ENCODE data around the gene ABCC1. TPM values are rescaled to one million over a fixed set of nuclear protein-coding genes. Genes with fewer than 3 reads are reported as not detected.
A peak's percentile ranks its signal among the peaks of the same experiment; 100 is the strongest.

ABCC1 gene
- total and polyA plus RNA-seq, 2 donors (not counting 1 experiment from before 2014, with no cell fraction given) = 54.1 to 178 TPM

DNA sequence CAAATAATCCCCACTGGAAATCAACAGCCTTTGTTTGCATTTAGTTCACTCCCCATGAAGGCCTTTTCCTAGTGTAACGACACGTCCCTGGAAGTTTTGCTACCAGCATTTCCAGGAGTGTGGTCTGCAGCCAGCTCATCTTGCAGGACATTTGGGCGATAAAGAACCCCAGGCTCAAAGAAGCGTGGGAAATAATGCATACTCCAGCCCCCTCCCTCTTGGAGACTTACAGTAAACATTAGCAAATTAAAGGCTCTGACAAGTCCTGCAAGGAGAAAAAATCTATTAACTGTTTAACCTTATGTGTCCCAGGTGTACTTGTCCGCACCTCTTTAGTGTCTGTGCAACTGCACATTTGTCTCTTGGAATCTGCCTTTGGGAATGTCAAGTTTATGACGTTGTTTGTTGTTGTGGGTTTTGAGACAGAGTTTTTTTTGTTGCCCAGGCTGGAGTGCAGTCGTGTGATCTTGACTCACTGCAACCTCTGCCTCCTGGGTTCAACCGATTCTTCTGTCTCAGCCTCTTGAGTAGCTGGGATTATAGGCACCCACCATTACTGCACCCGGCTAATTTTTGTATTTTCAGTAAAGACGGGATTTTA, 131.1 kb downstream of the ABCC1 start:
- H2AFZ ChIP-seq (ENCODE audit: low read length) = no peak overlapping the region
- no peaks in the 10 kb centered on the region for H3K27me3 ChIP-seq (ENCODE audit: control insufficient read depth, insufficient read depth, low read length)
- no peak overlapping the region for H3K4me2 ChIP-seq (ENCODE audit: extremely low read depth, insufficient read depth, low read length)
- no peak overlapping the region for H3K27ac ChIP-seq (ENCODE audit: insufficient read depth, low read length)
- no peak for TF ChIP-seq EZH2 (IDR thresholded peaks at IDR 0.05; ENCODE audit: low read length, missing control alignments)
- TF ChIP-seq, protein P1, sequence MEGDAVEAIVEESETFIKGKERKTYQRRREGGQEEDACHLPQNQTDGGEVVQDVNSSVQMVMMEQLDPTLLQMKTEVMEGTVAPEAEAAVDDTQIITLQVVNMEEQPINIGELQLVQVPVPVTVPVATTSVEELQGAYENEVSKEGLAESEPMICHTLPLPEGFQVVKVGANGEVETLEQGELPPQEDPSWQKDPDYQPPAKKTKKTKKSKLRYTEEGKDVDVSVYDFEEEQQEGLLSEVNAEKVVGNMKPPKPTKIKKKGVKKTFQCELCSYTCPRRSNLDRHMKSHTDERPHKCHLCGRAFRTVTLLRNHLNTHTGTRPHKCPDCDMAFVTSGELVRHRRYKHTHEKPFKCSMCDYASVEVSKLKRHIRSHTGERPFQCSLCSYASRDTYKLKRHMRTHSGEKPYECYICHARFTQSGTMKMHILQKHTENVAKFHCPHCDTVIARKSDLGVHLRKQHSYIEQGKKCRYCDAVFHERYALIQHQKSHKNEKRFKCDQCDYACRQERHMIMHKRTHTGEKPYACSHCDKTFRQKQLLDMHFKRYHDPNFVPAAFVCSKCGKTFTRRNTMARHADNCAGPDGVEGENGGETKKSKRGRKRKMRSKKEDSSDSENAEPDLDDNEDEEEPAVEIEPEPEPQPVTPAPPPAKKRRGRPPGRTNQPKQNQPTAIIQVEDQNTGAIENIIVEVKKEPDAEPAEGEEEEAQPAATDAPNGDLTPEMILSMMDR (conservative IDR thresholded peaks at IDR 0.05 in 1 of 2, IDR thresholded peaks at IDR 0.05 in 1 of 2; ENCODE audit: low read depth in 1 of 2, low read length in 2 of 2) = no peak
- peaks cover 40% of the 10 kb centered on the region for H3K36me3 ChIP-seq (ENCODE audit: control insufficient read depth, insufficient read depth, low read length)
- H3K9me3 ChIP-seq (ENCODE audit: control insufficient read depth, insufficient read depth, low read depth, low read length) = peaks cover 2% of the 10 kb centered on the region
- no peak overlapping the region for H3K9ac ChIP-seq (ENCODE audit: insufficient read depth, low read length)
- no peak overlapping the region for H3K4me3 ChIP-seq (replicated peaks in 1 of 4; ENCODE audit: control extremely low read depth in 1 of 4, insufficient read depth in 1 of 4, low read depth in 3 of 4, low read length in 4 of 4)
- H3K4me1 ChIP-seq (ENCODE audit: control insufficient read depth, extremely low read depth, insufficient read depth, low read length) = peaks cover 7% of the 10 kb centered on the region
- H4K20me1 ChIP-seq (ENCODE audit: control insufficient read depth, extremely low read depth, insufficient read depth, low read length) = no peaks in the 10 kb centered on the region
- DNase-seq (ENCODE audit: low read depth in 2 of 2) = no peak
- no peaks in the 10 kb centered on the region for H3K79me2 ChIP-seq (ENCODE audit: control insufficient read depth, insufficient read depth, low read length)

DNA sequence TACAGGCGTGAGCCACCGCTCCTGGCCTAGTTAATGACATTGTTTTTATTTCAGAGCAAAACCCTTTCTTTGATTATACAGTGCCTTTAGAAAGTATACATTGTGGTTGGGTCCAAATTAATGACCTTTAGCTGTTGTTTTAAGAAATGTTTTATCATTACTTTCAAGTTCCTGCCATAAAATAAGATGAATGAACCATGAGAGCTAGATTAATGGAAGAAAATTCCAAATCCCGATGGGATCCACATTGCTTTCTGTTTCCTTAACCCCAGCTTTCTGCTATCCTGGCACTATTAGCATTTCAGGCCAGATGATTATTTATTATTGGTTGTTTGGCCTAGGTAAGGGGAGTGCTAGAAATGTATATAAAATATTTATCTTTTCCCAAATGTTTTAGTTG, 131.7 kb downstream of the ABCC1 start:
- H3K79me2 ChIP-seq (ENCODE audit: control insufficient read depth, insufficient read depth, low read length) = no peaks in the 10 kb centered on the region
- no peaks in the 10 kb centered on the region for H3K27me3 ChIP-seq (ENCODE audit: control insufficient read depth, insufficient read depth, low read length)
- peaks cover 4% of the 10 kb centered on the region for H3K4me1 ChIP-seq (ENCODE audit: control insufficient read depth, extremely low read depth, insufficient read depth, low read length)
- DNase-seq (ENCODE audit: low read depth in 2 of 2) = peak; percentile 13 to 40
- peaks cover 2% of the 10 kb centered on the region for H3K9me3 ChIP-seq (ENCODE audit: control insufficient read depth, insufficient read depth, low read depth, low read length)
- H3K4me2 ChIP-seq (ENCODE audit: extremely low read depth, insufficient read depth, low read length) = no peak overlapping the region
- H3K27ac ChIP-seq (ENCODE audit: insufficient read depth, low read length) = no peak overlapping the region
- no peak overlapping the region for H3K4me3 ChIP-seq (replicated peaks in 1 of 4; ENCODE audit: control extremely low read depth in 1 of 4, insufficient read depth in 1 of 4, low read depth in 3 of 4, low read length in 4 of 4)
- peaks cover 40% of the 10 kb centered on the region for H3K36me3 ChIP-seq (ENCODE audit: control insufficient read depth, insufficient read depth, low read length)
- TF ChIP-seq, protein P1 (conservative IDR thresholded peaks at IDR 0.05 in 1 of 2, IDR thresholded peaks at IDR 0.05 in 1 of 2; ENCODE audit: low read depth in 1 of 2, low read length in 2 of 2) = no peak
- no peak overlapping the region for H3K9ac ChIP-seq (ENCODE audit: insufficient read depth, low read length)
- H2AFZ ChIP-seq (ENCODE audit: low read length) = no peak overlapping the region
- H4K20me1 ChIP-seq (ENCODE audit: control insufficient read depth, extremely low read depth, insufficient read depth, low read length) = no peaks in the 10 kb centered on the region

DNA sequence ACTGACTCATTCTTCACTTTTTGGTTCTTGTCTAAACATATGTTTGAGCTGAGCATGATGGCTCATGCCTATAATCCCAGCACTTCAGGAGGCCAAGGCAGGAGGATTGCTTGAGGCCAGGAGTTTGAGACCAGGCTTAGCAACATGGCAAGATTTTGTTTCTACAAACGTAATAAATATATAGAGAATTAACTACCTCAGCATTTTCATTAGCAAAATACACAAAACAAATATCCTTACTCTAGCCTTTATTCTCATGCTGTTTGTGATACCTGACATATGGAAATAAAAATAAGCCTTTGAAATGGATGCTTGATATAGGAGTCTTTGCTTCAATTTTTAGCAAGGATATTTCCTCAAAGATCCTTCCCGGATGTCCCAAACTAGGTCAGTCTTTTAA, 132.8 kb downstream of the ABCC1 start:
- peaks cover 2% of the 10 kb centered on the region for H3K9me3 ChIP-seq (ENCODE audit: control insufficient read depth, insufficient read depth, low read depth, low read length)
- no peak overlapping the region for H3K4me2 ChIP-seq (ENCODE audit: extremely low read depth, insufficient read depth, low read length)
- H3K36me3 ChIP-seq (ENCODE audit: control insufficient read depth, insufficient read depth, low read length) = peaks cover 42% of the 10 kb centered on the region
- no peaks in the 10 kb centered on the region for H3K79me2 ChIP-seq (ENCODE audit: control insufficient read depth, insufficient read depth, low read length)
- no peak overlapping the region for H3K9ac ChIP-seq (ENCODE audit: insufficient read depth, low read length)
- TF ChIP-seq, protein P1 (conservative IDR thresholded peaks at IDR 0.05 in 1 of 2, IDR thresholded peaks at IDR 0.05 in 1 of 2; ENCODE audit: low read depth in 1 of 2, low read length in 2 of 2) = no peak
- TF ChIP-seq EZH2 (IDR thresholded peaks at IDR 0.05; ENCODE audit: low read length, missing control alignments) = no peak
- no peak overlapping the region for H3K27ac ChIP-seq (ENCODE audit: insufficient read depth, low read length)
- H3K4me1 ChIP-seq (ENCODE audit: control insufficient read depth, extremely low read depth, insufficient read depth, low read length) = peaks cover 3% of the 10 kb centered on the region
- no peaks in the 10 kb centered on the region for H4K20me1 ChIP-seq (ENCODE audit: control insufficient read depth, extremely low read depth, insufficient read depth, low read length)
- no peaks in the 10 kb centered on the region for H3K27me3 ChIP-seq (ENCODE audit: control insufficient read depth, insufficient read depth, low read length)
- no peak overlapping the region for H3K4me3 ChIP-seq (replicated peaks in 1 of 4; ENCODE audit: control extremely low read depth in 1 of 4, insufficient read depth in 1 of 4, low read depth in 3 of 4, low read length in 4 of 4)
- no peak for DNase-seq (ENCODE audit: low read depth in 2 of 2)
- no peak overlapping the region for H2AFZ ChIP-seq (ENCODE audit: low read length)
